Stimulated activated CD4-positive, alpha-beta T cell treated with anti-CD3 and anti-CD28 coated beads, Interleukin-15, amount 100 ng/mL, for 24 hours (primary cell): ENCODE measurements around the gene NOXA1.
A peak's percentile ranks its signal among the peaks of the same experiment; 100 is the strongest.

Experiments used
- DNase-seq: peaks from one replicate; pipeline ENCODE4 v3.0.0-alpha.2; 2020

Gene NOXA1

DNA sequence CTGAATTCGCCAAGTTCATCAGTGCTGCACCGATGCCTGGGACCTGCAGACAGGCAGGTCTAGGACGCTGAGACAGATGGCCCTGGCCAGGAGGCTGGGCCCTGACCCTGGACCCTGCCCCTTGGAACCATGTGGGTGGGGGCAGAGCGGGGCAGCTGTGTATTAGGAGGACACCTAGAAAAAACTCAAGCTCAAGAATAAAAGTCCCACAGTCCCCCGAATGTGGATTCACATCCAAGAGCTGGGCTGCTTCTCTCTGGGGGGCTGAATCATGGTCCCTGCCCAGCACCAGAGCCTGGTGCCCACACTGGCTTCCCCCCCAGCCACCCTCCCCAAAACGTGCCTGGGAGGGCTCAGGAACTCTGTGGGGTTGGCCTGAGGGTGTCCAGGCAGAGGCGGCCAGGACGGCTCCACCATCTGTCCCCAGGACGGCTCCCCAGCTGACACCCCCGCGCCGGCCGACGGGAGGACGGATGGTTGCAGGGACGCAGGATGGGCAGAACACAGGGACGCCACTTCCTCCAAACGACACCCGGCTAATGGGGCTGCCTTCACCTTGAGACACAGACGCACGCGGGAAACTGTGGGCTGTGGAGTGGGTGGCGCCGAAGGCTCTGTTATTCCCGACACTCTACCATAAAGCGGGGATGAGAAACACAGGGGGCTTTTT, 35.2 kb upstream of the NOXA1 start:
- no peak for DNase-seq

GRCh38 chr9:137388589-137389427, 34.4 kb upstream of the NOXA1 start:
- DNase-seq, result no peak

DNA sequence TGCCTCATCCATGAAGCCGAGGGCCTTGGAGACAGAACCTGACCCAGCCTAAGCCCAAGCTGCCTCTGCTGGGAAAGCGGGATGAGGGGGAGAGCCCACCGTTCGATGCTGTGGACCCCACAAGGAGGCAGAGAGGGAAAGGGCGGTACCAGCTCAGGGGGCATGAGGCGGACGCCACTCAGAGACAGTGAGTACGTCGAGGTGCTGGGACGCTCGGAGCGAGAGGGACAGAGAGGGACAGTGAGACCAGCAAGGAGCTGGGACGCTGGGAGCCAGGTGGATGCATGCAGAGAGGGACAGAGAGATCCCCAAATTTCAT, 33.8 kb upstream of the NOXA1 start:
- no peak for DNase-seq

DNA sequence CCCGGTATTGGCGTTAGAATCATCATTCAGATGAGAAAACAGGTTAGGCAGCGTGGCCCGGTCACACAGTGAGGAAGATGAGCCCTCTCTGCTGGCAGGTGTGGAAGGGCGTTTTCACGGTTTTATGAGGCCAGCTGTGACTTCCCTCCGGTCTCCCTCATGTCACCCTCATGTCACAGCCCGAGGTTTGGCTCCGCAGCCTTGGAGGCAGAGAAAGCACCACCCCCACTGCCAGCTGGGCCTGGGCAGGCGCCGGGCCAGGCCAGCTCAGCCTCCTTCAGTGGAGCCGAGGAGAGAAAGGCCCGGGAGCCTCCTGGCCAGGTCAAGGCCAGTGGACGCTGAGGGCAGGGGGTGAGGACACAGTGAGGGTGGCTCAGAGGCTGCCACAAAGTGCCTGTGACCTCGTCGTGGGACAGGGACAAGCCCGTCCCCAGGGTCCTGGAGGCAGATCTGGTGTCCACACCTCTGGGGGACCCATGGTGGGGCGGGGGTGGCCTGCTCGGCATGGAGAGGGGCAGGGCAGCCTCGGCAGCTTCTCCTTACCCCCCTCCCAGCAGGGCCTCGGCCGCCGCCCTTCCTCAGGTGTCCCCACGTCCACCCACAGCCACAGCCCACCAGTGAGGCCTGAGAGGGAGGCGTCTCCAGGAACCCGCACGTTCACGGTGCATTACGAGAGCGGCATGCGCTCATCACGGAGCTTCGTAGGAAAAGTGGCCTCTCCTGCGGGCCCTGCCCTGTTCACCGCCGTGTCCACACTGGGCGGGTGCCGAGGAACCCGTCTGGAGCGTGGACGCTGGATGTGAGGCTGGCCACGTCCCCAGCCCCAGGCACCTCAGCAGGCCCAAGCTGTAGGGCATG, 32.4 kb upstream of the NOXA1 start:
- no peak for DNase-seq

DNA sequence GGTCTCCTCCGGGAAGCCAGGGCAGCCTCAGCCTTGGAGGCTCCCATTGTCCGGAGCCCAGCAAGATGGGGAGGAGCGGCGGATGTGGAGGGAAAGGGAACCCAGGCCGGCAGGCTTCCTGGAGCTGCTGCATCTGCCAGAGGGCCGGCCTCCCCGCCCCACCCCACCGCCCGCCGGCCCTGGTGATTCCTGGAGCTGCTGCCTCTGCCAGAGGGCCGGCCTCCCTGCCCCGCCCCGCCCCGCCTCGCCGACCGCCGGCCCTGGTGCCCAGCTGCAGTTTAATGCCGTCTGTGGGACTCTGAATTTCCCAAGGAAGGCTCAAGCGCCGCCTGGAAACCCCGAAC, 31.8 kb upstream of the NOXA1 start:
- no peak for DNase-seq

DNA sequence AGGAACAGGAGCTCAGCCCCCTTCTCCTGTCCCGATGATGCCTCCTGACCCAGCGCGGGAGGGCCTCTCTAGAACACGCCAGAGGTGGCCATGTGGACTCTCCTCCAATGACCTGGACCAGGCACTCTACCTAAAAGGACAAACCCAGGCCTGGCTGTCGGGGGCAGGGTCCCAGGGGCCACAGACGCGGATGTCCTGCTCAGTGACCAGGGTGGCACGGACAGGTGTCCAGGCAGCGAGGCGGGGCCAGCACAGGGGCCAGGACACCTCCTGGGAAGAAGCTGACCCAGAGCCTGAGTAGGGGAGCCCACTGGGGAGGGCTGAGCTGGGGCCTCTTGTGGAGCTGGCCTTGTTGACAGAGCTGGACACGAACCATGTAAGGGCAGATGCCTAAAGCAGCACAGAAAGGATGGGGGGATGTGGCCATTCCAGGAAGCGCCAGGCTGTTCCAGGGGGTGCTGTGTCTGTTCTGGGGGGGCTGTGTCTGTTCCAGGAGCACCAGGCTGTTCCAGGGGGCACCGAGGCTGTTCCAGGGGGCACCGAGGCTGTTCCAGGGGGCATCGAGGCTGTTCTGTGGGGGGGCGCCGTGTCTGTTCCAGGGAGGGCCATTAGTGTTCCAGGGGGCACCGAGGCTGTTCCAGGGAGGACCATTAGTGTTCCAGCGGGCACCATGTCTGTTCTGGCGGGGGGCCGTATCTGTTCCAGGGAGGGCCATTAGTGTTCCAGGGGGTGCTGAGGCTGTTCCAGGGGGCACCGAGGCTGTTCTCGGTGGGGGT, 30.8 kb upstream of the NOXA1 start:
- no peak for DNase-seq

GRCh38 chr9:137393176-137394150, 29.7 kb upstream of the NOXA1 start:
- DNase-seq, result no peak

DNA sequence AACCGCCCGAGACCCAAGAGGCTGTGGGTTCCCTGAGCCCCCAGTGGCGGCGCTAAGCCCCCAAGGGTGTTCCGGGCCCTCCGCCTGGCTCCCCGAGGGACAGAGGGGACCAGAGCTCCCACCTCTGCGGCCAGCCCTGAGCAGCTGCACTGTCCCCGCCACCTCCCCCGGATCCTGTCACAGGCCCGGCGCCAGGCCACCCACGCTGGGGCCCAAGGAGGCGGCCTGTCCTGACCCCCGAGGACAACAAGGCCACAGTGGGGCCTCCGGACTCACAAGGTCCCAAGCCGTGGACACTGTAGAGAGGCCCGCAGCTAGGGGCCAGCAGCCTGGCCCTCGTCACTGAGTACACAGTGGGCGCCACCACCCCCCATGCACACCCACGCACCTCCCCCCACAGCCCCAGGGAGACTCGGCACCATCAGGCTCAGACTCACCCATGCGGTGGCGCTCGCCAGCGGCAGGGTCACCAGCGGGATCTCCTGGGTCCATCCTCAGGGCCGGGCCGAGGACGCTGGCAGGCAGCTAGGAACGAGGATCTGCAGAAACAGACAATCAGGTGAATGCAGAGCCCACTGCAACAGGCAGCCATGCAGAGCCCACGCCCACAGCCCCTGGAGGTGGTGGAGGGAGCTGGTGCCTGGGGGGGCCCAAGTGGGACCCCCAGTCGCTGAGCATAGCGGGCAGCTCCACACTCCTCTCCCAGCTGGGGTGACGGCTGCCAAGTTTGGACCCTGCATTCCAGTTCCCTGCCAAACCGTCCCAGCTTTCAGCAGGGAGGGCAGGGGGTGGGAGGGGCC, 28.1 kb upstream of the NOXA1 start:
- DNase-seq, result no peak

- no peak for DNase-seq
These were observed 27.6 kb upstream of the NOXA1 start for GRCh38 chr9:137395666-137396010.

- no peak for DNase-seq
These were observed 27.0 kb upstream of the NOXA1 start for GRCh38 chr9:137396227-137396626.

DNA sequence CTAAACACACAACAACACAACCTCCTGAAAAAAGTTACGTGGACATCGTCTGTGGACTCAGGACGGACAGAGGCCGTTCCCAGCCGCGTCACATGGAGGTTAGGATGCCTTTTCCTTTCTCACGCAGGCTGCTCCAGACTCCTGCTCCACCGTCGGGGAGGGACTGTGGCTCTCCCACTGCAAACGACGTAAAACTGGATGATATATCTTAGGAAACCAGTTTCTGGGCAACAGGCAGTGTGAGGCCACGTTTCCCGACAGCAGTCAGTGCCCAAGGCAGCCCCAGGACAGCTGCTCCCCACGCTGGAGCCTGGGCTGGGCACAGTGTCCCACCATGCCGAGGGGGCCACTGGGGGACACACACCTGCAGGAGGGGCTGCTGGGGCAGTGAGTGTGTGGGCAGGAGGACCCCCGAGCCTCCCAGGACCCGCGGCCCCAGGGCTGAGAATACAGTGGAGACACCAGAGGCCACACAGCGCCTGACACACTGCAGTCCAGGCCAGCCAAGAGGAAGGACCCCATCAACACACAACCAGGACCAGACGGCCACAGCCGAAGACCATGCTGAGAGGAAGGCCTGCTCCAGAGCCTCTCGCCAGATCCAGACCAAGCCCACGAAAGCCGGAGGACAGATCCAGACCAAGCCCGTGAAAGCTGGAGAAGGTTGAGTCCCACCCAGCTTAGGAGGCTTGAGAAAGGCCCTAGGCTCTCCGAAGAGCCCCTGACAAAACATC, 26.4 kb upstream of the NOXA1 start:
- DNase-seq, result no peak

DNA sequence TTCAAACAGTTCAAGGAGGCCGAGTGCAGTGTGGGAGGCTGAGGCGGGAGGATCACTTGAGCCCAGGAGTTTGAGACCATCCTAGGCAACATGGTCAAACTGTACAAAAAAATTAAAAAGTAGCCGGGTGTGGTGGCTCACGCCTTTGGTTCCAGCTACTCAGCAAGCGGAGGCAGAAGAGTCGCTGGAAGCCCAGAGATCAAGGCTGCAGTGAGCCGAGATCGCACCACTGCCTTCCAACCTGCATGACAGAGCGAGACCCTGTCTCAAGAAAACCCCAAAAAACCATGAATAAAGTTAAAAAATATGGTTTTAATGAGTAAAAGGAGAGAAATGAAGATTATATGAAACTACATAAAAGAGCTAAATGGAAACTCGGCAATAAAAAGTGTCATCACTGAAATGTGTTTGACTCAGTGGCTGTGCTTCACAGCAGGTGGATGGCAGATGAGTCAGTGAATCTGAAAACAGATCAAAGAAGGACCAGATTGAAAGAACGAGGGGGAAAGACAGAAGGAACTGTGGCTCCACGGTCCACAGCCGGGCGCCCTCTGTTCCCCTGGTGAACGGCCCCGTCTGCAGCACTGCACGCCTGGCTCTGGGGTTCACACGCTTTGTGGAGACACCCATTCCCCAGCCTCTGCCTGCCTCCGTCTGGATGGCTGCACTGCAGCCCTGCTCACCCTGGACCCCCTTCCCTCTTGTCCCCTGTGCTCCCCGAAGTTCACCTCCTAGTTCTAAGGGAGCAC, 25.3 kb upstream of the NOXA1 start:
- DNase-seq, result peak; percentile 73

DNA sequence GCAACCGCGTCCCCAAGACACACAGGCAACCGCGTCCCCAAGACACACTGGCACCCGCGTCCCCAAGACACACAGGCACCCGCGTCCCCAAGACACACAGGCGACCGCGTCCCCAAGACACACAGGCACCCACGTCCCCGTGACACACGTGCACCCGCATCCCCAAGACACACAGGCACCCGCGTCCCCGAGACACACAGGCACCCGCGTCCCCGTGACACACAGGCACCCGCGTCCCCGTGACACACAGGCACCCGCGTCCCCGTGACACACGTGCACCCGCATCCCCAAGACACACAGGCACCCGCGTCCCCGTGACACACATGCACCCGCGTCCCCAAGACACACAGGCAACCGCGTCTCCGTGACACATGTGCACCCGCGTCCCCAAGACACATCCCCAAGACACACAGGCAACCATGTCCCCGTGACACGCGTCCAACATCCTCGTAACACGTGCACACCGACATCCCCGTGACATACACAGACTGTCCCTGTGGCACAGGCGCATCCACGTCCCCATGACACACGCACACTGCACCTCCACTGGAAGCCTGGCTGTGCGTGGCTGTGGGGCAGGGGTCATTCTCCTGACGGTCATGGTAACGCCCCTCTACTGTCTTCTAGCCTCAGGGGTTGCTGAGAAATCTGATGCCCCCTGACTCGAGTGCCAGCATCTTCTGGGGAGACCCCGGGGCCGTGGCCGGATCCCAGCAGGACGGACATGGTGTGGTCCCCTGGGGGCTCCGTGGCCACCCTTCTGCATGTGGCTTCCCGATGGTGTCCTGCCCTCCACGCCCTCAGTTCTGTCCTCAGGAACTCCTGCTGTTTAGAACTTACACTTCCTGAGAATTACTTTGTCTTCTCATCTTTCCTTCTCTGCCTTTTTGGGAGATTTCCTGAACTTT, 24.4 kb upstream of the NOXA1 start:
- no peak for DNase-seq

- no peak for DNase-seq
These were observed 20.4 kb upstream of the NOXA1 start for GRCh38 chr9:137402746-137403145.

- DNase-seq, result no peak
These were observed 19.9 kb upstream of the NOXA1 start for GRCh38 chr9:137403269-137403668.

GRCh38 chr9:137404961-137405567, 18.1 kb upstream of the NOXA1 start:
- no peak for DNase-seq

DNA sequence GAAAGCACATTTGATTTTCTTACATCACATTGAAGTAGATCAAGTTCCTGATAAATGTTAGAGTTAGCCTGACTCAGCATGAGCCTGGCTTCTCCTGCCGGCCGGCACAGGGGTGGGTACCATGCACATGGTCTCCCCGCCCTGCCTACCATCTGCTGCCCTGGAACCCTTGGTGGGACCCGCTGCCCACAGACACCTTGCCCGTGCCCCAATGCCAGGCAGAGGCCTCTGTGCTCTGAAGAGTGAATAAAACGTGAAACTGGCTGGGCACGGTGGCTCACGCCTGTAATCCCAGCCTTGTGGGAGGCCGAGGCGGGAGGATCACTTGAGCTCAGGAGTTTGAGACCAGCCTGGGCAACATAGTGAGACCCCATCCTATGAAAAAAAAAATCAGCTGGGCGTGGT, 17.5 kb upstream of the NOXA1 start:
- no peak for DNase-seq
